Osteocyte (in vitro differentiated cells): Measurements from ENCODE around the gene TRIM10. TPM values are rescaled to one million over a fixed set of nuclear protein-coding genes. Genes with fewer than 3 reads are reported as not detected.

Experiments used
- DNase-seq: peaks from one replicate; pipeline ENCODE4 v3.0.0; 2021; ENCODE audit warnings: mixed read lengths; ENCODE audit not compliant: unreplicated experiment; ENCODE audit errors: extremely low spot score
- H3K27ac Mint-ChIP-seq: one replicate; pipeline ENCODE4 v1.8.0; 2021; ENCODE audit warnings: mild to moderate bottlenecking, mixed read lengths; ENCODE audit not compliant: unreplicated experiment
- H3K27me3 Mint-ChIP-seq: one replicate; pipeline ENCODE4 v1.8.0; 2021; ENCODE audit warnings: mixed read lengths; ENCODE audit not compliant: unreplicated experiment
- H3K36me3 Mint-ChIP-seq: one replicate; pipeline ENCODE4 v1.8.0; 2021; ENCODE audit warnings: mixed read lengths; ENCODE audit not compliant: unreplicated experiment
- H3K4me1 Mint-ChIP-seq: one replicate; pipeline ENCODE4 v1.8.0; 2021; ENCODE audit warnings: mixed read lengths; ENCODE audit not compliant: unreplicated experiment
- H3K4me3 Mint-ChIP-seq: one replicate; pipeline ENCODE4 v1.8.0; 2021; ENCODE audit warnings: mild to moderate bottlenecking, moderate library complexity, mixed read lengths; ENCODE audit not compliant: unreplicated experiment
- H3K9me3 Mint-ChIP-seq: one replicate; pipeline ENCODE4 v1.8.0; 2021; ENCODE audit warnings: mixed read lengths; ENCODE audit not compliant: unreplicated experiment
- total RNA-seq: library from RNA; stranded (reverse); gene quantifications from 2 replicates; pipeline ENCODE4 v1.2.1, GENCODE V29; 2021
- TF ChIP-seq, protein P1 (sequence below): fragments of 200-600 bp; sonication (generic); IDR thresholded peaks from 2 replicates; pipeline ENCODE4 v1.5.0; 2021; ENCODE audit warnings: antibody characterized with exemption, mild to moderate bottlenecking, moderate library complexity

The TRIM10 gene
- total RNA-seq, 1 donor from 2014 or later: not detected

GRCh38 chr6:30195951-30196350, 34.9 kb upstream of the TRIM10 start:
- Mint-ChIP-seq H3K27ac (no peak overlapping the region), H3K9me3 (no peaks in the 10 kb centered on the region), H3K36me3 (peaks cover 39% of the 10 kb centered on the region), H3K4me1 (peaks cover 5% of the 10 kb centered on the region), H3K27me3 (no peaks in the 10 kb centered on the region), H3K4me3 (no peak overlapping the region)
- TF ChIP-seq, protein P1, sequence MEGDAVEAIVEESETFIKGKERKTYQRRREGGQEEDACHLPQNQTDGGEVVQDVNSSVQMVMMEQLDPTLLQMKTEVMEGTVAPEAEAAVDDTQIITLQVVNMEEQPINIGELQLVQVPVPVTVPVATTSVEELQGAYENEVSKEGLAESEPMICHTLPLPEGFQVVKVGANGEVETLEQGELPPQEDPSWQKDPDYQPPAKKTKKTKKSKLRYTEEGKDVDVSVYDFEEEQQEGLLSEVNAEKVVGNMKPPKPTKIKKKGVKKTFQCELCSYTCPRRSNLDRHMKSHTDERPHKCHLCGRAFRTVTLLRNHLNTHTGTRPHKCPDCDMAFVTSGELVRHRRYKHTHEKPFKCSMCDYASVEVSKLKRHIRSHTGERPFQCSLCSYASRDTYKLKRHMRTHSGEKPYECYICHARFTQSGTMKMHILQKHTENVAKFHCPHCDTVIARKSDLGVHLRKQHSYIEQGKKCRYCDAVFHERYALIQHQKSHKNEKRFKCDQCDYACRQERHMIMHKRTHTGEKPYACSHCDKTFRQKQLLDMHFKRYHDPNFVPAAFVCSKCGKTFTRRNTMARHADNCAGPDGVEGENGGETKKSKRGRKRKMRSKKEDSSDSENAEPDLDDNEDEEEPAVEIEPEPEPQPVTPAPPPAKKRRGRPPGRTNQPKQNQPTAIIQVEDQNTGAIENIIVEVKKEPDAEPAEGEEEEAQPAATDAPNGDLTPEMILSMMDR: no peak
- DNase-seq: no peak

GRCh38 chr6:30194797-30195690, 34.0 kb upstream of the TRIM10 start:
- TF ChIP-seq, protein P1: no peak
- Mint-ChIP-seq H3K9me3 (no peaks in the 10 kb centered on the region), H3K27me3 (no peaks in the 10 kb centered on the region), H3K4me3 (no peak overlapping the region), H3K27ac (no peak overlapping the region), H3K4me1 (peaks cover 5% of the 10 kb centered on the region), H3K36me3 (peaks cover 40% of the 10 kb centered on the region)
- DNase-seq: no peak

GRCh38 chr6:30192076-30192475, 31.1 kb upstream of the TRIM10 start:
- TF ChIP-seq, protein P1: no peak
- H3K36me3 Mint-ChIP-seq: peaks cover 40% of the 10 kb centered on the region
- no peak for DNase-seq
- H3K4me1 Mint-ChIP-seq: peaks cover 5% of the 10 kb centered on the region
- H3K27ac Mint-ChIP-seq: no peak overlapping the region
- H3K27me3 Mint-ChIP-seq: no peaks in the 10 kb centered on the region
- no peak overlapping the region for H3K4me3 Mint-ChIP-seq
- no peaks in the 10 kb centered on the region for H3K9me3 Mint-ChIP-seq

DNA sequence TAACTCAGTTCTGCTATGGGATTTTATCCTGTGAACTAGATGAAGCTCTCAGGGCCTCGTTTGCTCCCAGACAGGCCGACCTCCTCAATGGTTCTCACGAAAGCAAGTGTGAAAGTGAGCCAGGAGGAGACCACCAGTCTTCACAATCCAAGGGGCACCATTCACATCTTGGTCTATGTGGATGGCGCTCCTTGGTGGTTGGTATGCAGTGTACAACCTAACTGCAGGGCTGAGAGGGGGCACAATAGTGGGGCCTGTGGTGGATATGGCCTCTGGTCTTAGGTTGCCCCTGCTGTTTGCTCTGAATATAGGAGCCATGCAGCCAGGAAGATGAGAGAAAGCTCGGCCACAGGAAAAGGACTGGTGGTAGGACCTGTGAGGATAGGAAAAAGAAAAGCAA, 27.5 kb upstream of the TRIM10 start:
- DNase-seq: no peak
- TF ChIP-seq, protein P1: no peak
- Mint-ChIP-seq H3K9me3 (no peaks in the 10 kb centered on the region), H3K36me3 (peaks cover 54% of the 10 kb centered on the region), H3K4me3 (no peak overlapping the region), H3K27ac (no peak overlapping the region), H3K27me3 (no peaks in the 10 kb centered on the region), H3K4me1 (no peaks in the 10 kb centered on the region)

DNA sequence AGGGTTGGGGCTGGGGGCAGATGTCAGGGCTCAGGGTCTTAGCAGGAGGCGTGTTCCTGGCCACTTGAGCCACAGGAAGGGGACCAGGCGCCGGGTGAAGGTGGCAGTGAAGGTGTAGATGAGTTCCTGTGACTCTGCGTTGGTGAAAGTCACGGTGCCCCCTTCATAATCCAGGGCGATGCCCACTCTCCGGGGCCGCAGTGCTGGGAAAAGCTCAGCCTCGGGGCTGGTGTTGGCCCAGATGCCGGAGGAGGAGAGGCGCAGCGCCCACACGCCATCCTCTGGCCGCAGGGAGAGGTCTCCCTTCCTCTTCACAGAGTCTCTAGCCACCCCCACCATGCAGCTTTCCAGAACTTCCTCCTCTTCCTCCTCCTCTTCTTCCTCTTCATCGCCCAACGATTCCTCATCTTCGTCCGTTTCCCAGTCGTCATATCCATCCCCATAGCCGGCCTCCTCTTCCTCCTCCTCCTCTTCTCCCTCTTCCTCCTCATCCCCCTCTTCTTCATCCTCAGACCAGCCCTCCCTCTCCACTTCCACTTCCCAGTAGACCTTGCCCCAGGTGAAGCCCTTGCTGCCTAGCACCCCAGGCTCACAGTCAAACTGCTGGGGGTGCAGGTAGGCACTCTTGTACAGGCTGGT, 25.0 kb upstream of the TRIM10 start:
- H3K27ac Mint-ChIP-seq: no peak overlapping the region
- H3K4me1 Mint-ChIP-seq: no peaks in the 10 kb centered on the region
- H3K27me3 Mint-ChIP-seq: no peaks in the 10 kb centered on the region
- H3K36me3 Mint-ChIP-seq: peaks cover 48% of the 10 kb centered on the region
- H3K9me3 Mint-ChIP-seq: no peaks in the 10 kb centered on the region
- H3K4me3 Mint-ChIP-seq: no peak overlapping the region
- TF ChIP-seq, protein P1: no peak
- no peak for DNase-seq
